Heart left ventricle (tissue), 13 donors: Measurements from ENCODE around the gene CYP2F1.

Experiments
- POLR2A ChIP-seq, 2 donors: fragments of 450-650 bp; IDR thresholded peaks; one replicate each; pipeline ENCODE4 v1.6.1; 2017; ENCODE audit warnings: antibody characterized with exemption in 2 of 2, mild to moderate bottlenecking in 2 of 2, moderate library complexity in 2 of 2
- TF ChIP-seq, protein P1 (sequence below), 12 donors: fragments of 200-600 bp; sonication (generic) in 4 of 12; IDR thresholded peaks; one replicate each; pipeline versions ENCODE4 v1.5.0 to v1.8.0; 2018 to 2022; ENCODE audit warnings: antibody characterized with exemption in 12 of 12, mild to moderate bottlenecking in 5 of 12
- donor health status: ischemic (EF 13 %, LVEDD 7.1; RV severe dilation, severe dysfunction).
- donor health status: DM: no; HTN: yes; CAD: no.
- donor health status: DM: no; HTN: no; CAD: no.
- donor health status: ischemic (EF 25% LVEDD 6.9; RV normal size, moderate dysfunction).
- donor health status: ischemic (EF 25% LVEDD 5.7; RV mildly dilated, moderate dysfunction).
- donor health status: ischemic (EF 35%, LVEDD 5.7; RV mildly dilated, moderate dysfunction).
- donor health status: nonischemic (EF 11% LVEDD 7.7; RV severe dilation, severe dysfunction).
- donor health status: DM: yes; HTN: yes; CAD: no.
- donor health status: PGD.
- donor health status: ischemic (EF 29% LVEDD 5.4; RV normal size, mild dysfunction).
- donor health status: nonischemic (EF 23%, LVEDD 6.1; RV moderate dilation, normal function).

DNA sequence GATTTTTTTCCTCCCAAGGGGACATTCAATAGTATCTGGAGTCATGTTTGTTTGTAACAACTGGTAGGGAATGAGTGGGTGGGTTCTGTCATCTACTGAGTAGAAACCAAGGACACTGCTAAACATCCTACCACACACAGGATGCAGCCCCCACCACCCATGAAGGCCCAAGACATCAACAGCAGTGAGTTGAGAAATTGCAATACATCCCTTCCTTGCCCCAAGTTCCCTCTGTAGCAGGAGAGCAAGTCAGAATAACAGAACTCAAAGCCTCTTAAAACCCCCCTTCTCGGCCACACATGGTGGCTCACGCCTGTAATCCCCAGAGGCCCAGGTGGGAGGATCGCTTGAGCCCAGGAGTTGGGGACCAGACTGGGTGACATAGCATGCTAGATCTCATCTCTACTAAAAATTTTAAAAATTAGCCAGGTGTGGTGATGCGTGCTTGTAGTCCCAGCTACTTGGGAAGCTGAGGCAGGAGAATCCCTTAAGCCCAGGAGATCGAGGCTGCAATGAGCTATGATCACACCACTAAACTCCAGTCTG lies 2.4 kb upstream of the CYP2F1 start:
- TF ChIP-seq, protein P1, sequence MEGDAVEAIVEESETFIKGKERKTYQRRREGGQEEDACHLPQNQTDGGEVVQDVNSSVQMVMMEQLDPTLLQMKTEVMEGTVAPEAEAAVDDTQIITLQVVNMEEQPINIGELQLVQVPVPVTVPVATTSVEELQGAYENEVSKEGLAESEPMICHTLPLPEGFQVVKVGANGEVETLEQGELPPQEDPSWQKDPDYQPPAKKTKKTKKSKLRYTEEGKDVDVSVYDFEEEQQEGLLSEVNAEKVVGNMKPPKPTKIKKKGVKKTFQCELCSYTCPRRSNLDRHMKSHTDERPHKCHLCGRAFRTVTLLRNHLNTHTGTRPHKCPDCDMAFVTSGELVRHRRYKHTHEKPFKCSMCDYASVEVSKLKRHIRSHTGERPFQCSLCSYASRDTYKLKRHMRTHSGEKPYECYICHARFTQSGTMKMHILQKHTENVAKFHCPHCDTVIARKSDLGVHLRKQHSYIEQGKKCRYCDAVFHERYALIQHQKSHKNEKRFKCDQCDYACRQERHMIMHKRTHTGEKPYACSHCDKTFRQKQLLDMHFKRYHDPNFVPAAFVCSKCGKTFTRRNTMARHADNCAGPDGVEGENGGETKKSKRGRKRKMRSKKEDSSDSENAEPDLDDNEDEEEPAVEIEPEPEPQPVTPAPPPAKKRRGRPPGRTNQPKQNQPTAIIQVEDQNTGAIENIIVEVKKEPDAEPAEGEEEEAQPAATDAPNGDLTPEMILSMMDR (IDR thresholded peaks at IDR 0.05) = no peak
- TF ChIP-seq POLR2A (IDR thresholded peaks at IDR 0.05) = no peak
